ENCODE data around the gene ICE1. TPM values are rescaled to one million over a fixed set of nuclear protein-coding genes. Genes with fewer than 3 reads are reported as not detected.
A peak's percentile ranks its signal among the peaks of the same experiment; 100 is the strongest.

The ICE1 gene
- total and polyA plus RNA-seq, 9 of the 15 experiments (the other 6 are each of a cell fraction or from before 2014, with no cell fraction given) = 4.9 to 47.4 (median 28.2) TPM

DNA sequence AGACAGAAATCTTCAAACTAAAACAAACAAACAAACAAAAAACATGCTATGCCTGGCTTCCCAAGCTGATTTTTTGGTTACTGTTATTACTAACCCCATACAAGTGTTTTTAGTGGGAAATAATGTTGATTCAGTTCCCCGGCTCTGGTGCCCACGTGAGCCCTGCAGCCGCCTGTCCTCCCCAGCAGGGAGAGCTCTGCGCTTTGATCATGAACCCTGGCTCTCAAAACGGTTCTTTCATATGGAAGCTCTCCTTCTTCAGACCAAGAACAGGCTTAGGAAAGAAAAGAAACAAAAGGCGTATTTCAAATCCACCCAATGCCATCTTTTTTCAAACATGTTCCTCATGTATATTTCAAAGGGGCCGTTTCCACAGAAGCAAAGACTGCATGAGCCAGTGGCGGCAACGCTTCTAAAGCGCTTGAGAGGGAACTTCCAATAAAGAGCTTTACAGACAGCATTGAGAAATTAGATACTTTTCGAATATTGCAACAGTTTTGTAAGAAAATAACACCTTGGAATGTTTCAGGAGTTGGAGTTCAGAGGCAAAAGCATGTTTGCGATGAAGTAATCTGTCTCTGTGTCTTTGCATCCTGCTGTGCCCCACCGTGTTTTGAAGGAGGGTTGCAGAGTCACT, 74.8 kb downstream of the ICE1 start (continued):
- TF ChIP-seq, protein P1, sequence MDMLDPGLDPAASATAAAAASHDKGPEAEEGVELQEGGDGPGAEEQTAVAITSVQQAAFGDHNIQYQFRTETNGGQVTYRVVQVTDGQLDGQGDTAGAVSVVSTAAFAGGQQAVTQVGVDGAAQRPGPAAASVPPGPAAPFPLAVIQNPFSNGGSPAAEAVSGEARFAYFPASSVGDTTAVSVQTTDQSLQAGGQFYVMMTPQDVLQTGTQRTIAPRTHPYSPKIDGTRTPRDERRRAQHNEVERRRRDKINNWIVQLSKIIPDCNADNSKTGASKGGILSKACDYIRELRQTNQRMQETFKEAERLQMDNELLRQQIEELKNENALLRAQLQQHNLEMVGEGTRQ (CRISPR knock-in tag; IDR thresholded peaks at IDR 0.05) = peak; percentile 84
- TF ChIP-seq KLF16 (IDR thresholded peaks at IDR 0.05) = 0 out of 2 replicates have a peak, but pooled peaks have one; percentile 12
- no peak for TF ChIP-seq RFX5 (IDR thresholded peaks at IDR 0.05; ENCODE audit: low read depth, low read length)
- no peak for TF ChIP-seq MCM3 (IDR thresholded peaks at IDR 0.05)
- TF ChIP-seq, protein P2, sequence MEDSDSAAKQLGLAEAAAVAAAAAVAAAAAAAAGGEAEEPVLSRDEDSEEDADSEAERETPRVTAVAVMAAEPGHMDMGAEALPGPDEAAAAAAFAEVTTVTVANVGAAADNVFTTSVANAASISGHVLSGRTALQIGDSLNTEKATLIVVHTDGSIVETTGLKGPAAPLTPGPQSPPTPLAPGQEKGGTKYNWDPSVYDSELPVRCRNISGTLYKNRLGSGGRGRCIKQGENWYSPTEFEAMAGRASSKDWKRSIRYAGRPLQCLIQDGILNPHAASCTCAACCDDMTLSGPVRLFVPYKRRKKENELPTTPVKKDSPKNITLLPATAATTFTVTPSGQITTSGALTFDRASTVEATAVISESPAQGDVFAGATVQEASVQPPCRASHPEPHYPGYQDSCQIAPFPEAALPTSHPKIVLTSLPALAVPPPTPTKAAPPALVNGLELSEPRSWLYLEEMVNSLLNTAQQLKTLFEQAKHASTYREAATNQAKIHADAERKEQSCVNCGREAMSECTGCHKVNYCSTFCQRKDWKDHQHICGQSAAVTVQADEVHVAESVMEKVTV (CRISPR knock-in tag; IDR thresholded peaks at IDR 0.05) = peak; percentile 95
- 0 out of 2 replicates have a peak, but pooled peaks have one; percentile 4 for TF ChIP-seq CBFA2T2 (conservative IDR thresholded peaks at IDR 0.05)
- no peak for TF ChIP-seq ZNF253 (CRISPR knock-in tag; conservative IDR thresholded peaks at IDR 0.05)
- peak; percentile 94 to 98 for TF ChIP-seq RAD21 (CRISPR knock-in tag; conservative IDR thresholded peaks at IDR 0.05 in 1 of 2, IDR thresholded peaks at IDR 0.05 in 1 of 2)
- TF ChIP-seq BACH1 (tag; IDR thresholded peaks at IDR 0.05) = no peak
- 0 out of 2 replicates have a peak, but pooled peaks have one; percentile 47 for TF ChIP-seq ARID2 (IDR thresholded peaks at IDR 0.05)
- peak; percentile 37; the same call in 1 of the 2 replicates for TF ChIP-seq SMC3 (conservative IDR thresholded peaks at IDR 0.05; ENCODE audit: insufficient read depth, low read depth, low read length)
- TF ChIP-seq XRCC4 (IDR thresholded peaks at IDR 0.05; ENCODE audit: extremely low read depth, insufficient read depth, insufficient read length) = no peak
- TF ChIP-seq POLR2B (IDR thresholded peaks at IDR 0.05; ENCODE audit: low read depth, partially characterized antibody) = no peak
- TF ChIP-seq CEBPG (CRISPR knock-in tag; IDR thresholded peaks at IDR 0.05) = no peak
- TF ChIP-seq CEBPG (tag; conservative IDR thresholded peaks at IDR 0.05 in 1 of 2, IDR thresholded peaks at IDR 0.05 in 1 of 2) = peak in 1 of 2 experiments; percentile 16; a peak in 1 of 4 replicates
- TF ChIP-seq, protein P3, sequence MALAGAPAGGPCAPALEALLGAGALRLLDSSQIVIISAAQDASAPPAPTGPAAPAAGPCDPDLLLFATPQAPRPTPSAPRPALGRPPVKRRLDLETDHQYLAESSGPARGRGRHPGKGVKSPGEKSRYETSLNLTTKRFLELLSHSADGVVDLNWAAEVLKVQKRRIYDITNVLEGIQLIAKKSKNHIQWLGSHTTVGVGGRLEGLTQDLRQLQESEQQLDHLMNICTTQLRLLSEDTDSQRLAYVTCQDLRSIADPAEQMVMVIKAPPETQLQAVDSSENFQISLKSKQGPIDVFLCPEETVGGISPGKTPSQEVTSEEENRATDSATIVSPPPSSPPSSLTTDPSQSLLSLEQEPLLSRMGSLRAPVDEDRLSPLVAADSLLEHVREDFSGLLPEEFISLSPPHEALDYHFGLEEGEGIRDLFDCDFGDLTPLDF (CRISPR knock-in tag; IDR thresholded peaks at IDR 0.05) = no peak
- TF ChIP-seq, protein P4, sequence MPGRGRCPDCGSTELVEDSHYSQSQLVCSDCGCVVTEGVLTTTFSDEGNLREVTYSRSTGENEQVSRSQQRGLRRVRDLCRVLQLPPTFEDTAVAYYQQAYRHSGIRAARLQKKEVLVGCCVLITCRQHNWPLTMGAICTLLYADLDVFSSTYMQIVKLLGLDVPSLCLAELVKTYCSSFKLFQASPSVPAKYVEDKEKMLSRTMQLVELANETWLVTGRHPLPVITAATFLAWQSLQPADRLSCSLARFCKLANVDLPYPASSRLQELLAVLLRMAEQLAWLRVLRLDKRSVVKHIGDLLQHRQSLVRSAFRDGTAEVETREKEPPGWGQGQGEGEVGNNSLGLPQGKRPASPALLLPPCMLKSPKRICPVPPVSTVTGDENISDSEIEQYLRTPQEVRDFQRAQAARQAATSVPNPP (IDR thresholded peaks at IDR 0.05; ENCODE audit: borderline replicate concordance, insufficient read depth, insufficient read length) = no peak
- no peak for TF ChIP-seq HCFC1 (IDR thresholded peaks at IDR 0.05; ENCODE audit: low read depth, low read length)

Data from K562 (cell line).